H1 (cell line): ENCODE measurements around the gene PEX14. TPM values are rescaled to one million over a fixed set of nuclear protein-coding genes. Genes with fewer than 3 reads are reported as not detected.

Experiments
- CTCF ChIA-PET: fragments of 300-600 bp; sonication (Branson Sonifier 250); formaldehyde crosslinking; loops from one replicate; lab custom pipeline; 2021; ENCODE audit not compliant: partially characterized antibody; lab: Charles Lee
- POLR2A ChIA-PET: fragments of 300-600 bp; sonication (Branson Sonifier 250); formaldehyde crosslinking; loops from one replicate; lab custom pipeline; 2021; ENCODE audit warnings: inconsistent platforms; ENCODE audit not compliant: partially characterized antibody; lab: Charles Lee
- DNase-seq, 2 experiments: peaks; one replicate each; pipeline versions ENCODE4 v3.0.0 to v3.0.0-alpha.2; 2010 to 2022; ENCODE audit warnings: low spot score in 2 of 2, low read depth in 1 of 2, mixed read lengths in 1 of 2
- FAIRE-seq: peaks from 2 replicates; lab custom pipeline; 2011; peaks lifted over from hg19 to GRCh38; lab: Jason Lieb, UNC
- H2AFZ ChIP-seq: 2 replicates; pipeline ENCODE4 v1.8.1; 2012; ENCODE audit warnings: low read length, inconsistent platforms
- H2AK5ac ChIP-seq: 2 replicates; pipeline ENCODE4 v1.6.1; 2013; ENCODE audit warnings: low read depth, low read length
- H2BK120ac ChIP-seq: replicated peaks from 2 replicates; pipeline ENCODE3; 2013; ENCODE audit warnings: low read depth, low read length, inconsistent platforms
- H2BK12ac ChIP-seq: 2 replicates; pipeline ENCODE4 v1.6.1; 2013; ENCODE audit warnings: low read depth, low read length
- H2BK15ac ChIP-seq: 2 replicates; pipeline ENCODE4 v1.6.1; 2013; ENCODE audit warnings: low read length
- H2BK20ac ChIP-seq: 2 replicates; pipeline ENCODE4 v1.6.1; 2013; ENCODE audit warnings: low read length
- H2BK5ac ChIP-seq: 2 replicates; pipeline ENCODE4 v1.6.1; 2013; ENCODE audit warnings: low read depth, low read length
- H3K14ac ChIP-seq: 2 replicates; pipeline ENCODE4 v1.6.1; 2013; ENCODE audit warnings: inconsistent platforms; ENCODE audit not compliant: insufficient read length
- H3K18ac ChIP-seq: 2 replicates; pipeline ENCODE4 v1.6.1; 2013; ENCODE audit warnings: low read length; ENCODE audit errors: extremely low read depth
- H3K23ac ChIP-seq: 2 replicates; pipeline ENCODE4 v1.6.1; 2013; ENCODE audit warnings: inconsistent platforms; ENCODE audit not compliant: insufficient read length
- H3K23me2 ChIP-seq: 2 replicates; pipeline ENCODE4 v1.6.1; 2013; ENCODE audit warnings: low read depth, low read length
- H3K27ac ChIP-seq: 2 replicates; pipeline ENCODE4 v1.6.1; 2011; ENCODE audit warnings: low read depth, low read length, inconsistent platforms
- H3K27me3 ChIP-seq, 4 experiments: replicated peaks in 1 of 4; 1 replicate in 1 of 4; 2 replicates in 3 of 4; pipeline versions ENCODE4 v1.6.1 to v1.8.1; 2011 to 2013; ENCODE audit warnings: low read length in 3 of 4, mild to moderate bottlenecking in 3 of 4, inconsistent platforms in 2 of 4, mixed read lengths in 2 of 4, moderate library complexity in 1 of 4; ENCODE audit not compliant: control insufficient read depth in 3 of 4, insufficient read depth in 3 of 4; ENCODE audit errors: extremely low read depth in 1 of 4
- H3K36me3 ChIP-seq, 4 experiments: 2 replicates each; pipeline versions ENCODE4 v1.6.1 to v1.8.1; 2011 to 2013; ENCODE audit warnings: mild to moderate bottlenecking in 4 of 4, low read length in 3 of 4, moderate library complexity in 2 of 4, control low read depth in 1 of 4, inconsistent platforms in 1 of 4; ENCODE audit not compliant: insufficient read depth in 4 of 4, control insufficient read depth in 2 of 4
- H3K4ac ChIP-seq: replicated peaks from 2 replicates; pipeline ENCODE3; 2013; ENCODE audit warnings: low read length, low read depth, mixed read lengths, inconsistent platforms; ENCODE audit not compliant: insufficient read length
- H3K4me1 ChIP-seq, 4 experiments: replicated peaks in 1 of 4; 1 replicate in 1 of 4; 2 replicates in 3 of 4; pipeline versions ENCODE4 v1.6.1 to v1.8.1; 2011 to 2013; ENCODE audit warnings: low read length in 3 of 4, inconsistent platforms in 2 of 4, mixed read lengths in 1 of 4; ENCODE audit not compliant: insufficient read depth in 4 of 4, control insufficient read depth in 3 of 4
- H3K4me2 ChIP-seq, 2 experiments: 2 replicates each; pipeline versions ENCODE4 v1.6.1 to v1.8.1; 2011 to 2013; ENCODE audit warnings: low read depth in 2 of 2, low read length in 2 of 2, control low read depth in 1 of 2, inconsistent platforms in 1 of 2, mild to moderate bottlenecking in 1 of 2; ENCODE audit not compliant: insufficient read depth in 1 of 2
- H3K4me3 ChIP-seq, 4 experiments: fragments of 200-600, 300-600 bp in 1 of 4; sonication (generic), shearing (Covaris generic), sonication (Bioruptor Twin) in 1 of 4; 2 replicates each; pipeline versions ENCODE4 v1.5.1 to v1.8.1; 2011 to 2016; ENCODE audit warnings: low read length in 4 of 4, low read depth in 3 of 4, control low read depth in 2 of 4, inconsistent platforms in 2 of 4, mild to moderate bottlenecking in 2 of 4, mixed read lengths in 1 of 4, moderate library complexity in 1 of 4; ENCODE audit not compliant: insufficient read depth in 2 of 4; ENCODE audit errors: extremely low read depth in 1 of 4
- H3K56ac ChIP-seq: replicated peaks from 2 replicates; pipeline ENCODE3; 2013; ENCODE audit warnings: low read depth, mild to moderate bottlenecking, mixed read lengths, low read length, inconsistent platforms; ENCODE audit not compliant: insufficient read length
- H3K79me1 ChIP-seq: 2 replicates; pipeline ENCODE4 v1.6.1; 2013; ENCODE audit warnings: low read depth, low read length, control low read depth
- H3K79me2 ChIP-seq, 2 experiments: 2 replicates each; pipeline versions ENCODE4 v1.6.1 to v1.8.1; 2012 to 2013; ENCODE audit warnings: low read length in 2 of 2, mild to moderate bottlenecking in 2 of 2, inconsistent platforms in 1 of 2; ENCODE audit not compliant: insufficient read depth in 2 of 2, control insufficient read depth in 1 of 2
- H3K9ac ChIP-seq, 4 experiments: replicated peaks in 1 of 4; 1 replicate in 1 of 4; 2 replicates in 3 of 4; pipeline versions ENCODE4 v1.6.1 to v1.8.1; 2011 to 2013; ENCODE audit warnings: low read depth in 3 of 4, low read length in 3 of 4, control low read depth in 2 of 4, mild to moderate bottlenecking in 2 of 4, moderate library complexity in 2 of 4, inconsistent platforms in 1 of 4; ENCODE audit errors: extremely low read depth in 1 of 4
- H3K9me3 ChIP-seq, 2 experiments: 2 replicates each; pipeline versions ENCODE4 v1.6.1 to v1.8.1; 2012 to 2013; ENCODE audit warnings: mild to moderate bottlenecking in 2 of 2, moderate library complexity in 2 of 2, control low read depth in 1 of 2, inconsistent platforms in 1 of 2, low read depth in 1 of 2, low read length in 1 of 2, mixed read lengths in 1 of 2; ENCODE audit not compliant: insufficient read depth in 2 of 2
- H4K20me1 ChIP-seq, 2 experiments: replicated peaks in 1 of 2; 2 replicates each; pipeline versions ENCODE3 to v1.8.1; 2011 to 2013; ENCODE audit warnings: inconsistent platforms in 2 of 2, low read length in 2 of 2, mild to moderate bottlenecking in 1 of 2; ENCODE audit not compliant: insufficient read depth in 2 of 2, control insufficient read depth in 1 of 2
- H4K5ac ChIP-seq: 2 replicates; pipeline ENCODE4 v1.6.1; 2013; ENCODE audit warnings: low read length, low read depth, mixed read lengths, inconsistent platforms; ENCODE audit not compliant: insufficient read length
- H4K8ac ChIP-seq: 2 replicates; pipeline ENCODE4 v1.8.0; 2013; ENCODE audit warnings: mild to moderate bottlenecking, moderate library complexity, low read length, inconsistent platforms; ENCODE audit not compliant: insufficient read depth; ENCODE audit errors: extremely low read depth
- H4K91ac ChIP-seq: replicated peaks from 2 replicates; pipeline ENCODE3; 2013; ENCODE audit warnings: low read length, mixed read lengths, inconsistent platforms; ENCODE audit not compliant: insufficient read length
- JUN ChIP-seq: IDR thresholded peaks from 2 replicates; pipeline ENCODE4 v1.6.1; 2011; ENCODE audit warnings: low read depth, mild to moderate bottlenecking, improper control_type of control experiment, low read length
- WGBS, 2 experiments: shearing (Covaris generic) in 1 of 2; methylation state at CpG; one replicate each; pipeline versions ENCODE4 v1.1.6 to v1.1.7; 2013 to 2015; ENCODE audit warnings: low lambda C conversion rate in 2 of 2, mixed read lengths in 2 of 2, inconsistent platforms in 1 of 2, low coverage in 1 of 2, missing lambda C conversion rate in 1 of 2; ENCODE audit not compliant: insufficient replicate concordance in 2 of 2, insufficient coverage in 1 of 2, insufficient read length in 1 of 2; ENCODE audit errors: extremely low coverage in 1 of 2, missing lambda C conversion rate in 1 of 2; 5-methylcytosine and 5-hydroxymethylcytosine counted together
- polyA plus RNA-seq, 7 experiments: library from polyadenylated mRNA; depleted of rRNA in 3 of 7; stranded (reverse) in 5 of 7; unstranded in 2 of 7; fragments of >200 nt in 5 of 7; fragments of 200-250 nt in 2 of 7; gene quantifications; 1 replicate in 5 of 7; 2 replicates in 1 of 7; 4 replicates in 1 of 7; pipeline versions ENCODE4 v1.2.1 to v1.2.3, GENCODE V29; 2011 to 2013; ENCODE audit warnings: missing spikeins in 2 of 7, mixed read lengths in 2 of 7
- total RNA-seq: library from RNA; stranded (reverse); fragmentation: NEBNext Ultra II Directional; extraction: Animal tissue kit (Norgen Biotek cat#: 25700); gene quantifications from 2 replicates; pipeline ENCODE4 v1.2.1, GENCODE V29; 2021
- TF ChIP-seq, protein P1 (sequence below): IDR thresholded peaks from 2 replicates; pipeline ENCODE4 v1.6.1; 2011; ENCODE audit warnings: low read length, improper control_type of control experiment

The PEX14 gene
- total and polyA plus RNA-seq, 2 of the 8 experiments (the other 6 are each of a cell fraction or from before 2014, with no cell fraction given) = 13.0 to 19.8 TPM

DNA sequence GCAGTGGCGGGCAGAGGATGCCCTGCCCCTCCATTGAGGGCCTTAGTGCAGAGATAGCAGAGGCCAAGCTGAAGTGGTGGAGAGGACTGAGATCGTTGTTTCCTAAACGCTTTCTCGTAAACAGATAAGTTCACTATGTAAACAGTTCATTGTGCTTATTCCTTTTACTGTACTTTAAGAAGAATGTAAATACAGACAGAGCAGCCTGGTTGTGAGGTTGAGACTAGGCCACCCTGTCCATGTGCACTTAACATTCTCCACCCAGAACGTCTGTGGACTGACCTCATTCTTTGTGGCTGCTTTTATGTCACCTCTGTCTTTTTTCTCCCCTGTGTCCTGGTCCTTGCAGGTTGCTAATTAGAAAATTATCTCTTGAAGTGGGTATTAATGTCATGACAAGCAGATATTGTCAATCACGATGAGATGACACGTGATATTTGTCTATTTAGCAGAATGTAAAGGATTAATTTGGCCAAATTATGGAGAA lies 36.0 kb upstream of the PEX14 start:
- Histone ChIP-seq H2BK12ac (no peak overlapping the region), H2BK20ac (no peak overlapping the region), H3K27ac (no peak overlapping the region), H2AK5ac (no peak overlapping the region), H3K9ac (no peak overlapping the region), H3K23ac (no peak overlapping the region), H3K4me3 (no peak overlapping the region), H4K5ac (no peak overlapping the region), H2BK120ac (no peak overlapping the region), H3K23me2 (no peaks in the 10 kb centered on the region; the same call in 1 of the 2 replicates), H3K4ac (no peak overlapping the region), H2BK15ac (no peak overlapping the region), H3K27me3 (no peaks in the 10 kb centered on the region), H3K18ac (no peak overlapping the region), H3K56ac (no peak overlapping the region), H3K4me2 (no peak overlapping the region), H4K91ac (no peak overlapping the region), H2BK5ac (no peak overlapping the region), H2AFZ (no peak overlapping the region), H3K79me2 (no peaks in the 10 kb centered on the region), H3K79me1 (no peaks in the 10 kb centered on the region; the same call in 1 of the 2 replicates), H3K36me3 (peaks cover 0 to 5% (median 0%) of the 10 kb centered on the region in 4 experiments; a peak in 1 of 8 replicates), H3K14ac (no peak overlapping the region), H3K4me1 (no peaks in the 10 kb centered on the region), H4K8ac (no peak overlapping the region), H3K9me3 (no peaks in the 10 kb centered on the region), H4K20me1 (no peaks in the 10 kb centered on the region)
- ChIA-PET CTCF (interaction anchor here (0.6 to 3.2 kb wide), 4 partner anchors 8 to 1357 kb away, joined by 3 to 12 read pairs (median 4); partner anchors contain the start of gene CENPS), POLR2A (interaction anchor here (1.1 to 2.1 kb wide), 2 partner anchors 14 to 17 kb away, joined by 3 to 9 read pairs; no protein-coding TSS in a partner anchor)
- DNase-seq = no peak
- 89% methylated on average over 7 of the region's 7 CpGs; no CpG with 5 or more reads in 1 of the 2 experiments for WGBS, 2 experiments
- no peak for FAIRE-seq
- TF ChIP-seq JUN = no peak
- TF ChIP-seq, protein P1, sequence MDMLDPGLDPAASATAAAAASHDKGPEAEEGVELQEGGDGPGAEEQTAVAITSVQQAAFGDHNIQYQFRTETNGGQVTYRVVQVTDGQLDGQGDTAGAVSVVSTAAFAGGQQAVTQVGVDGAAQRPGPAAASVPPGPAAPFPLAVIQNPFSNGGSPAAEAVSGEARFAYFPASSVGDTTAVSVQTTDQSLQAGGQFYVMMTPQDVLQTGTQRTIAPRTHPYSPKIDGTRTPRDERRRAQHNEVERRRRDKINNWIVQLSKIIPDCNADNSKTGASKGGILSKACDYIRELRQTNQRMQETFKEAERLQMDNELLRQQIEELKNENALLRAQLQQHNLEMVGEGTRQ = no peak
